Effector memory CD8-positive, alpha-beta T cell (primary cell): ENCODE results near the gene UBQLN4.
A peak's percentile ranks its signal among the peaks of the same experiment; 100 is the strongest.

ENCODE experiments used
- ATAC-seq: fragments of 150-1000 bp; cut with Tn5 transposase; replicated peaks from 2 replicates; pipeline ENCODE4 v1.10.0; 2021; ENCODE audit warnings: mild to moderate bottlenecking, moderate library complexity
- DNase-seq, 3 experiments: peaks; one replicate each; pipeline ENCODE4 v3.0.0; 2021
- H3K27ac Mint-ChIP-seq, 2 donors: one replicate each; pipeline ENCODE4 v1.8.0; 2022; ENCODE audit warnings: mild to moderate bottlenecking in 2 of 2, mixed read lengths in 2 of 2, moderate library complexity in 2 of 2
- H3K27me3 Mint-ChIP-seq, 2 donors: one replicate each; pipeline ENCODE4 v1.8.0; 2022; ENCODE audit warnings: mixed read lengths in 2 of 2
- H3K36me3 Mint-ChIP-seq: one replicate; pipeline ENCODE4 v1.8.0; 2022; ENCODE audit warnings: mild to moderate bottlenecking, moderate library complexity, mixed read lengths; ENCODE audit not compliant: insufficient read depth
- H3K4me1 Mint-ChIP-seq, 2 donors: one replicate each; pipeline ENCODE4 v1.8.0; 2022; ENCODE audit warnings: low read depth in 2 of 2, mixed read lengths in 2 of 2
- H3K4me3 Mint-ChIP-seq, 2 donors: one replicate each; pipeline ENCODE4 v1.8.0; 2022; ENCODE audit warnings: mild to moderate bottlenecking in 2 of 2, mixed read lengths in 2 of 2, moderate library complexity in 2 of 2
- H3K9me3 Mint-ChIP-seq, 2 donors: one replicate each; pipeline ENCODE4 v1.8.0; 2022; ENCODE audit warnings: mixed read lengths in 2 of 2

UBQLN4 gene

GRCh38 chr1:156009404-156009803 is 44.2 kb downstream of the UBQLN4 start:
- Mint-ChIP-seq H3K9me3 (no peaks in the 10 kb centered on the region), H3K27me3 (no peaks in the 10 kb centered on the region), H3K4me3 (no peak overlapping the region), H3K27ac (peak overlapping the region in 1 of 2 donors; percentile 82), H3K36me3 (peaks cover 65% of the 10 kb centered on the region), H3K4me1 (peaks cover 19 to 21% of the 10 kb centered on the region in 2 donors)
- no peak for ATAC-seq
- no peak for DNase-seq

GRCh38 chr1:156006666-156007376 is 46.8 kb downstream of the UBQLN4 start:
- H3K4me1 Mint-ChIP-seq, result peaks cover 23 to 28% of the 10 kb centered on the region in 2 donors
- no peaks in the 10 kb centered on the region for H3K9me3 Mint-ChIP-seq
- no peaks in the 10 kb centered on the region for H3K27me3 Mint-ChIP-seq
- H3K27ac Mint-ChIP-seq, result peak overlapping the region in 1 of 2 donors; percentile 32
- H3K4me3 Mint-ChIP-seq, result no peak overlapping the region
- DNase-seq (no peak), ATAC-seq (no peak)
- H3K36me3 Mint-ChIP-seq, result peaks cover 53% of the 10 kb centered on the region

GRCh38 chr1:156004843-156005584 is 48.6 kb downstream of the UBQLN4 start:
- H3K4me3 Mint-ChIP-seq, result peak overlapping the region; percentile 36 to 57

GRCh38 chr1:156003923-156004188 is 49.7 kb downstream of the UBQLN4 start:
- no peak for ATAC-seq
- H3K4me3 Mint-ChIP-seq, result no peak overlapping the region
- DNase-seq, result no peak
- H3K9me3 Mint-ChIP-seq, result no peaks in the 10 kb centered on the region
- H3K27ac Mint-ChIP-seq, result no peak overlapping the region
- no peaks in the 10 kb centered on the region for H3K27me3 Mint-ChIP-seq
- H3K36me3 Mint-ChIP-seq, result peaks cover 29% of the 10 kb centered on the region
- peaks cover 18 to 28% of the 10 kb centered on the region in 2 donors for H3K4me1 Mint-ChIP-seq

More at GRCh38 chr1:156004843-156005584, 48.6 kb downstream of the UBQLN4 start:
- peak overlapping the region; percentile 70 to 86 for H3K27ac Mint-ChIP-seq
- peak; percentile 98 for ATAC-seq
- H3K27me3 Mint-ChIP-seq, result no peaks in the 10 kb centered on the region
- H3K4me1 Mint-ChIP-seq, result peaks cover 18 to 32% of the 10 kb centered on the region in 2 donors
- peaks cover 39% of the 10 kb centered on the region for H3K36me3 Mint-ChIP-seq
- no peaks in the 10 kb centered on the region for H3K9me3 Mint-ChIP-seq
- peak; percentile 29 to 32 (median 31) for DNase-seq

GRCh38 chr1:156002188-156002911 is 51.2 kb downstream of the UBQLN4 start:
- no peaks in the 10 kb centered on the region for H3K9me3 Mint-ChIP-seq
- no peak for ATAC-seq
- H3K4me3 Mint-ChIP-seq, result no peak overlapping the region
- H3K36me3 Mint-ChIP-seq, result peaks cover 14% of the 10 kb centered on the region
- no peaks in the 10 kb centered on the region for H3K27me3 Mint-ChIP-seq
- no peak for DNase-seq
- H3K27ac Mint-ChIP-seq, result peak overlapping the region in 1 of 2 donors; percentile 75
- H3K4me1 Mint-ChIP-seq, result peaks cover 18 to 28% of the 10 kb centered on the region in 2 donors

- ATAC-seq (no peak), DNase-seq (no peak)
- Mint-ChIP-seq H3K4me3 (no peak overlapping the region), H3K27ac (peak overlapping the region in 1 of 2 donors; percentile 75), H3K27me3 (no peaks in the 10 kb centered on the region), H3K4me1 (peaks cover 16 to 27% of the 10 kb centered on the region in 2 donors), H3K36me3 (peaks cover 9% of the 10 kb centered on the region), H3K9me3 (no peaks in the 10 kb centered on the region)
Observed at GRCh38 chr1:156001662-156002171, 51.9 kb downstream of the UBQLN4 start.

- DNase-seq (no peak), ATAC-seq (no peak)
- no peaks in the 10 kb centered on the region for H3K27me3 Mint-ChIP-seq
- peaks cover 9% of the 10 kb centered on the region for H3K36me3 Mint-ChIP-seq
- H3K4me1 Mint-ChIP-seq, result peaks cover 14 to 24% of the 10 kb centered on the region in 2 donors
- no peak overlapping the region for H3K27ac Mint-ChIP-seq
- H3K4me3 Mint-ChIP-seq, result no peak overlapping the region
- H3K9me3 Mint-ChIP-seq, result no peaks in the 10 kb centered on the region
Observed at GRCh38 chr1:156001021-156001661, 52.5 kb downstream of the UBQLN4 start.

- peaks cover 3% of the 10 kb centered on the region for H3K36me3 Mint-ChIP-seq
- ATAC-seq (no peak), DNase-seq (no peak)
- H3K27me3 Mint-ChIP-seq, result no peaks in the 10 kb centered on the region
- no peak overlapping the region for H3K4me3 Mint-ChIP-seq
- peaks cover 8 to 17% of the 10 kb centered on the region in 2 donors for H3K4me1 Mint-ChIP-seq
- H3K27ac Mint-ChIP-seq, result peak overlapping the region in 1 of 2 donors; percentile 53
- no peaks in the 10 kb centered on the region for H3K9me3 Mint-ChIP-seq
Observed at GRCh38 chr1:155999964-156000363, 53.6 kb downstream of the UBQLN4 start.

- Mint-ChIP-seq H3K4me1 (peaks cover 0 to 2% of the 10 kb centered on the region in 2 donors), H3K4me3 (no peak overlapping the region), H3K36me3 (peaks cover 4% of the 10 kb centered on the region), H3K27ac (peak overlapping the region; percentile 3 to 45), H3K9me3 (no peaks in the 10 kb centered on the region), H3K27me3 (no peaks in the 10 kb centered on the region)
- ATAC-seq (no peak), DNase-seq (no peak)
Observed at GRCh38 chr1:155996166-155996565, 57.4 kb downstream of the UBQLN4 start.

- no peak for ATAC-seq
- no peak for DNase-seq
- Mint-ChIP-seq H3K36me3 (peaks cover 5% of the 10 kb centered on the region), H3K27me3 (no peaks in the 10 kb centered on the region), H3K9me3 (no peaks in the 10 kb centered on the region), H3K27ac (no peak overlapping the region), H3K4me3 (no peak overlapping the region), H3K4me1 (peaks cover 5 to 10% of the 10 kb centered on the region in 2 donors)
Observed at GRCh38 chr1:155993595-155993994, 60.0 kb downstream of the UBQLN4 start.

- no peaks in the 10 kb centered on the region for H3K27me3 Mint-ChIP-seq
- ATAC-seq (peak; percentile 11), DNase-seq (no peak)
- H3K27ac Mint-ChIP-seq, result peak overlapping the region in 1 of 2 donors; percentile 79
- no peaks in the 10 kb centered on the region for H3K9me3 Mint-ChIP-seq
- peaks cover 5% of the 10 kb centered on the region for H3K36me3 Mint-ChIP-seq
- H3K4me3 Mint-ChIP-seq, result no peak overlapping the region
- H3K4me1 Mint-ChIP-seq, result peaks cover 7 to 10% of the 10 kb centered on the region in 2 donors
Observed at GRCh38 chr1:155990005-155990739, 63.4 kb downstream of the UBQLN4 start.

GRCh38 chr1:155989242-155990004 is 64.2 kb downstream of the UBQLN4 start:
- no peaks in the 10 kb centered on the region for H3K27me3 Mint-ChIP-seq
- peaks cover 7 to 8% of the 10 kb centered on the region in 2 donors for H3K4me1 Mint-ChIP-seq
- H3K4me3 Mint-ChIP-seq, result no peak overlapping the region
- peak overlapping the region in 1 of 2 donors; percentile 79 for H3K27ac Mint-ChIP-seq
- ATAC-seq (peak; percentile 98), DNase-seq (peak; percentile 80 to 87 (median 81))
- peaks cover 2% of the 10 kb centered on the region for H3K36me3 Mint-ChIP-seq
- no peaks in the 10 kb centered on the region for H3K9me3 Mint-ChIP-seq
